GM21367 (cell line): ENCODE data around the gene SYNGR3.

Experiments
- ATAC-seq: cut with Tn5 transposase; IDR thresholded peaks from one replicate; pipeline ENCODE4 v1.9.1; 2021; ENCODE audit not compliant: unreplicated experiment

Gene SYNGR3

GRCh38 chr16:2039274-2040031 lies 49.7 kb downstream of the SYNGR3 start:
- ATAC-seq, result no peak

DNA sequence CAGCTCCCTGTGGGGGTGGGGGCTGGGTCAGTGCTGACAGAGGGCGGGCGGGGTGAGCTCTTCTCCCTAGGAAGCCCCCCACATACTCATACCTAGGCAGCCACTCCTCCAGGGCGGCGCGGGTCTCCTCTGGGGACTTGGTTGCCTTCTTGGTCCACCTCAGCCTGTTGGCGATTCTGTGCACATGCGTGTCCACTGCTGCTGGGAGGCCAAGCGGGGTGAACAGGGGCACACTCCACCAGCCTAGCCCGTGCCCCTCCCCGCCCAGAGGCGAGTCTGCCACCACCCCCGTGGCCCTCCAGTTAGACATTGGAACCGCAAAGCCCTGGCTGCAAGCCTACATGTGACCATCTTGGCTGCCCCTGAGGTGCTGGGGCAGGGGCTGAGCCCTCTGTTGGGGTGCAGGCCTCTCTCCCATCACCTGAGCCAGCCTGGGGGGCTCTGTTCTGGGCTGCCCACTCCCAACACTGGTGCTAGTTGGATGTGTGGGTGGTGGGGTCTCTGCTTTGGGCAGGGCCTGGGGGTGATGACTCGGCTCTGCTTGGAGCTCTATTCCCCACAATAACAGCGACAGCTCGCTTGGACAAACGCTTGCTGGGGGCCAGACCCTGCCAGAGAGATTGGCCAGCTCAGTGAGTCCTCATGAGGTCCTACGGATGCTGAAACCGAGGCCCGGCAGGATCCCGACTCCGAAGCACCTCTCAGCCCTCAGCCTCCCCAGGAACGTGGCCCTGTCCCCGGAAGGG lies 50.4 kb downstream of the SYNGR3 start:
- no peak for ATAC-seq

- no peak for ATAC-seq
Observed at GRCh38 chr16:2040787-2041522, 51.2 kb downstream of the SYNGR3 start.

DNA sequence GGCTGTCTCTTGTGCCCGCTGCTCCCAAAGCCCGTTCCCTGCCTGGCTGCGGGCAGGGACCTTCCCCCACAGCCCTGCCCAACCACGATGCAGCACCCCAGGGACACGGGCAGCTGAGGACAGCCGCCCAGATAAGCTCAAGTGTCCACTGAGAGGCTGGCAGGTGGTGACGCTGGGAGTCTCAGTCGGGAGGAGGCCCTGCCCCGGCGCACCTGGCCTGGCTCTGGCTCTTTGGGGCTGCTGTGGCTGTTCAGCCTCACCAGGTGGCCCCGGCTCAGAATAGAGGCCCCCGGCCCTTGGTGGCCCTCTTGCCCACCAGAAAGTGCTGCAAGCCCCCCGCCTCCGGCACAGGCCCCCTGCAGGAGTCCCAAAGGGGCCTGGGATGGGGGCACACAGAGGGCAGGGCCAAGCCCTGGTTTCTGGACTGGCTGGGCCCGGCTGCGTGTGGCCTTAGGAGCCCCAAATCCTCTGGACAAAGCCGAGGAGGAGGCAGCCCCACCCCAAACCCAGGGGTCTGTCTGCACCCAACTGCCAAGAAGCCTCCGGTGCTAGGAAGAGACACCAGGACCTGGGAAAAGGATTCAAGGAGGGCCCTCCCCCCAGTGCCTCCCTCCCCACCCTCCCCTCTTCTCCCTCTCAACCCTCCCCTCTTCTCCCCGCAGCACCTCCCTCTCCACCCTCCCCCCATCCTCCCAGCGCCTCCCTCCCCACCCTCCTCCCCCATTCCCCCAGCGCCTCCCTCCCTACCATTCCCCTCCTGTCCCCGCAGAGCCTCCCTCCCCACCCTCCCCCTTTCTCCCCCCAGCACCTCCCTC lies 52.6 kb downstream of the SYNGR3 start:
- no peak for ATAC-seq

GRCh38 chr16:2042986-2043666 lies 53.4 kb downstream of the SYNGR3 start:
- no peak for ATAC-seq
